Neural cell (in vitro differentiated cells): ENCODE measurements around the gene CYB5R2. TPM values are rescaled to one million over a fixed set of nuclear protein-coding genes. Genes with fewer than 3 reads are reported as not detected.

ENCODE experiments used
- H2AFZ ChIP-seq: fragments of 200-600, 300-800 bp; sonication (generic), shearing (Covaris generic); 2 replicates; pipeline ENCODE4 v1.6.0; 2014; ENCODE audit warnings: low read depth, mild to moderate bottlenecking, antibody characterized with exemption, low read length, moderate library complexity
- H3F3A ChIP-seq: fragments of 200-600 bp; shearing (Covaris generic); 2 replicates; pipeline ENCODE4 v1.6.1; 2016; ENCODE audit warnings: mild to moderate bottlenecking, moderate library complexity, mixed read lengths, antibody characterized with exemption, low read length; ENCODE audit not compliant: insufficient read depth, poor library complexity, severe bottlenecking
- H3K27ac ChIP-seq: fragments of 200-600, 300-800 bp; sonication (generic), shearing (Covaris generic); 2 replicates; pipeline ENCODE4 v1.5.1; 2014; ENCODE audit warnings: mild to moderate bottlenecking, low read length, moderate library complexity
- H3K27me3 ChIP-seq: fragments of 300-800, 200-600 bp; sonication (generic), shearing (Covaris generic); 2 replicates; pipeline ENCODE4 v1.6.0; 2014; ENCODE audit warnings: mild to moderate bottlenecking, low read depth, low read length, moderate library complexity; ENCODE audit not compliant: insufficient read depth
- H3K36me3 ChIP-seq: fragments of 300-800, 200-600 bp; sonication (generic), shearing (Covaris generic); 2 replicates; pipeline ENCODE4 v1.5.1; 2014; ENCODE audit warnings: mild to moderate bottlenecking, antibody characterized with exemption, low read length, moderate library complexity; ENCODE audit not compliant: insufficient read depth
- H3K4me2 ChIP-seq: fragments of 300-800, 200-600 bp; sonication (generic), shearing (Covaris generic); 2 replicates; pipeline ENCODE4 v1.6.0; 2014; ENCODE audit warnings: mild to moderate bottlenecking, low read length
- H3K4me3 ChIP-seq: fragments of 300-800, 200-600 bp; sonication (generic), shearing (Covaris generic); 2 replicates; pipeline ENCODE4 v1.5.1; 2014; ENCODE audit warnings: mild to moderate bottlenecking, low read length, moderate library complexity
- H3K79me2 ChIP-seq: fragments of 200-600 bp; shearing (Covaris generic); replicated peaks from 2 replicates; pipeline ENCODE4 v1.6.0; 2014; ENCODE audit warnings: mild to moderate bottlenecking, low read length, moderate library complexity; ENCODE audit not compliant: insufficient read depth
- H3K9ac ChIP-seq: fragments of 300-800, 200-600 bp; sonication (generic), shearing (Covaris generic); 2 replicates; pipeline ENCODE4 v1.6.1; 2016; ENCODE audit warnings: mild to moderate bottlenecking, low read length, mixed read lengths
- H3K9me2 ChIP-seq: fragments of 200-600 bp; shearing (Covaris generic); 2 replicates; pipeline ENCODE4 v1.6.1; 2016; ENCODE audit warnings: mild to moderate bottlenecking, low read length, mixed read lengths; ENCODE audit not compliant: insufficient read depth
- H3K9me3 ChIP-seq: fragments of 200-600, 300-800 bp; sonication (generic), shearing (Covaris generic); 2 replicates; pipeline ENCODE4 v1.6.1; 2016; ENCODE audit warnings: mild to moderate bottlenecking, mixed run types, low read length, moderate library complexity, mixed read lengths
- H4K20me1 ChIP-seq: fragments of 200-600 bp; shearing (Covaris generic); 2 replicates; pipeline ENCODE4 v1.6.1; 2016; ENCODE audit warnings: mild to moderate bottlenecking, mixed run types; ENCODE audit not compliant: insufficient read depth
- CTCF ChIP-seq: fragments of 450-650 bp; IDR thresholded peaks from 2 replicates; pipeline ENCODE4 v1.5.1; 2014; ENCODE audit warnings: antibody characterized with exemption, mild to moderate bottlenecking, moderate library complexity; ENCODE audit not compliant: poor library complexity, severe bottlenecking
- EP300 ChIP-seq: fragments of 450-650 bp; conservative IDR thresholded peaks from 2 replicates; pipeline ENCODE4 v1.6.1; 2014; ENCODE audit warnings: antibody characterized with exemption, mild to moderate bottlenecking, moderate library complexity; ENCODE audit not compliant: poor library complexity, severe bottlenecking
- EZH2 ChIP-seq: fragments of 200-600, 300-800 bp; shearing (Covaris generic), sonication (generic); IDR thresholded peaks from 2 replicates; pipeline ENCODE4 v1.6.1; 2014; ENCODE audit warnings: antibody characterized with exemption, low read length, borderline replicate concordance, mild to moderate bottlenecking; ENCODE audit not compliant: insufficient read depth, poor library complexity, severe bottlenecking
- MXI1 ChIP-seq: fragments of 450-650 bp; conservative IDR thresholded peaks from 2 replicates; pipeline ENCODE4 v1.6.1; 2014; ENCODE audit warnings: antibody characterized with exemption, mild to moderate bottlenecking; ENCODE audit not compliant: poor library complexity, severe bottlenecking
- POLR2AphosphoS5 ChIP-seq: IDR thresholded peaks from 2 replicates; pipeline ENCODE4 v1.6.1; 2012
- RAD21 ChIP-seq: fragments of 450-650 bp; conservative IDR thresholded peaks from 2 replicates; pipeline ENCODE4 v1.6.1; 2014; ENCODE audit warnings: antibody characterized with exemption, mild to moderate bottlenecking, moderate library complexity
- REST ChIP-seq: IDR thresholded peaks from 2 replicates; pipeline ENCODE4 v1.6.1; 2012; ENCODE audit warnings: borderline replicate concordance
- SMC3 ChIP-seq: fragments of 450-650 bp; conservative IDR thresholded peaks from 2 replicates; pipeline ENCODE4 v1.6.1; 2014; ENCODE audit warnings: antibody characterized with exemption, mild to moderate bottlenecking, moderate library complexity; ENCODE audit not compliant: poor library complexity
- TAF1 ChIP-seq: IDR thresholded peaks from 2 replicates; pipeline ENCODE4 v1.6.1; 2012; ENCODE audit warnings: low read depth
- polyA plus RNA-seq: library from polyadenylated mRNA; depleted of rRNA; stranded (reverse); fragments of >200 nt; gene quantifications from 2 replicates; pipeline ENCODE4 v1.2.3, GENCODE V29; 2014

The CYB5R2 gene
- polyA plus RNA-seq, 1 donor from 2014 or later: not detected

GRCh38 chr11:7651700-7652099, 21.6 kb downstream of the CYB5R2 start:
- Histone ChIP-seq H3F3A (no peaks in the 10 kb centered on the region), H3K4me3 (no peak overlapping the region), H3K9me2 (no peaks in the 10 kb centered on the region), H3K4me2 (no peak overlapping the region), H4K20me1 (no peaks in the 10 kb centered on the region), H3K27me3 (no peaks in the 10 kb centered on the region), H2AFZ (no peak overlapping the region), H3K79me2 (no peaks in the 10 kb centered on the region), H3K27ac (no peak overlapping the region), H3K36me3 (no peaks in the 10 kb centered on the region), H3K9ac (no peak overlapping the region), H3K9me3 (no peaks in the 10 kb centered on the region)
- TF ChIP-seq EZH2: no peak
- no peak for TF ChIP-seq REST
- TF ChIP-seq MXI1: no peak
- no peak for TF ChIP-seq EP300
- TF ChIP-seq RAD21: no peak
- TF ChIP-seq CTCF: no peak
- no peak for TF ChIP-seq TAF1
- no peak for TF ChIP-seq SMC3
- no peak for TF ChIP-seq POLR2AphosphoS5

GRCh38 chr11:7651140-7651551, 22.2 kb downstream of the CYB5R2 start:
- Histone ChIP-seq H3K27ac (no peak overlapping the region), H3K36me3 (no peaks in the 10 kb centered on the region)

More at GRCh38 chr11:7651140-7651551, 22.2 kb downstream of the CYB5R2 start:
- H2AFZ ChIP-seq: no peak overlapping the region
- H3K9me3 ChIP-seq: no peaks in the 10 kb centered on the region
- no peaks in the 10 kb centered on the region for H3F3A ChIP-seq
- no peak overlapping the region for H3K9ac ChIP-seq
- no peak for TF ChIP-seq EZH2
- TF ChIP-seq EP300: no peak
- no peak for TF ChIP-seq POLR2AphosphoS5
- TF ChIP-seq SMC3: no peak
- TF ChIP-seq MXI1: no peak
- TF ChIP-seq RAD21: no peak
- no peak for TF ChIP-seq REST
- H3K9me2 ChIP-seq: no peaks in the 10 kb centered on the region
- no peaks in the 10 kb centered on the region for H3K79me2 ChIP-seq
- H3K4me2 ChIP-seq: no peak overlapping the region
- no peaks in the 10 kb centered on the region for H3K27me3 ChIP-seq
- no peak overlapping the region for H3K4me3 ChIP-seq
- H4K20me1 ChIP-seq: no peaks in the 10 kb centered on the region
